Measurements from ENCODE around the gene RIOK1.

- TF ChIP-seq CTCF (conservative IDR thresholded peaks at IDR 0.05), result no peak
- TF ChIP-seq EZH2 (IDR thresholded peaks at IDR 0.05; ENCODE audit: low read depth), result no peak
These were observed 13.1 kb downstream of the RIOK1 start for GRCh38 chr6:7402716-7403115.
